Activated CD4-positive, alpha-beta T cell treated with anti-CD3 and anti-CD28 coated beads, Interleukin-2, amount 50 U/mL, for 1 hour (primary cell): Measurements from ENCODE around the gene CD300A.

Experiments
- DNase-seq: peaks from one replicate; pipeline ENCODE4 v3.0.0-alpha.2; 2020

CD300A gene

GRCh38 chr17:74466111-74466827 is at the start of gene CD300A:
Gene CD300A, plus strand, starts transcription at chr17:74466634. Its CDS starts 70 bp downstream, at chr17:74466704.
- peak; percentile 14 for DNase-seq

- no peak for DNase-seq
Measured at GRCh38 chr17:74417178-74418045, 49.0 kb upstream of the CD300A start.

GRCh38 chr17:74419928-74420411 is 46.5 kb upstream of the CD300A start:
- DNase-seq = no peak

GRCh38 chr17:74424117-74424516 is 42.3 kb upstream of the CD300A start:
- no peak for DNase-seq

- DNase-seq = no peak
Measured at GRCh38 chr17:74424657-74425056, 41.8 kb upstream of the CD300A start.

- DNase-seq = no peak
Measured at GRCh38 chr17:74426551-74427047, 39.8 kb upstream of the CD300A start.

- DNase-seq = no peak
Measured at GRCh38 chr17:74427048-74427762, 39.2 kb upstream of the CD300A start.

- no peak for DNase-seq
Measured at GRCh38 chr17:74427763-74428153, 38.7 kb upstream of the CD300A start.

GRCh38 chr17:74429604-74430384 is 36.6 kb upstream of the CD300A start:
- no peak for DNase-seq

- DNase-seq = no peak
Measured at GRCh38 chr17:74430385-74430705, 36.1 kb upstream of the CD300A start.

GRCh38 chr17:74430706-74431567 is 35.5 kb upstream of the CD300A start:
- DNase-seq = no peak

- DNase-seq = peak; percentile 35
Measured at GRCh38 chr17:74431568-74432423, 34.6 kb upstream of the CD300A start, which contains the start of gene GPRC5C. Gene GPRC5C, plus strand, starts transcription at chr17:74432088. Its CDS starts 7,689 bp downstream, at chr17:74439777.

- no peak for DNase-seq
Measured at GRCh38 chr17:74432424-74432690, 34.1 kb upstream of the CD300A start.

- no peak for DNase-seq
Measured at GRCh38 chr17:74432766-74433391, 33.6 kb upstream of the CD300A start.

- no peak for DNase-seq
Measured at GRCh38 chr17:74433421-74434121, 32.9 kb upstream of the CD300A start.

GRCh38 chr17:74435775-74436359 is 30.6 kb upstream of the CD300A start:
- no peak for DNase-seq

GRCh38 chr17:74437702-74438101 is 28.7 kb upstream of the CD300A start:
- no peak for DNase-seq

GRCh38 chr17:74439691-74440567 is 26.5 kb upstream of the CD300A start:
- no peak for DNase-seq
